GM19468 (cell line): ENCODE measurements around the gene DDI1.
"Not testable (repeated sequence)": the region's sequence is repeated elsewhere in the genome, so short reads cannot be mapped to it uniquely, and the experiment has no call there.

ENCODE experiments used
- ATAC-seq: cut with Tn5 transposase; IDR thresholded peaks from one replicate; pipeline ENCODE4 v1.9.1; 2021; ENCODE audit warnings: mild to moderate bottlenecking, moderate library complexity, moderate number of reproducible peaks; ENCODE audit not compliant: unreplicated experiment; ENCODE audit errors: extremely low read depth

Gene DDI1

DNA sequence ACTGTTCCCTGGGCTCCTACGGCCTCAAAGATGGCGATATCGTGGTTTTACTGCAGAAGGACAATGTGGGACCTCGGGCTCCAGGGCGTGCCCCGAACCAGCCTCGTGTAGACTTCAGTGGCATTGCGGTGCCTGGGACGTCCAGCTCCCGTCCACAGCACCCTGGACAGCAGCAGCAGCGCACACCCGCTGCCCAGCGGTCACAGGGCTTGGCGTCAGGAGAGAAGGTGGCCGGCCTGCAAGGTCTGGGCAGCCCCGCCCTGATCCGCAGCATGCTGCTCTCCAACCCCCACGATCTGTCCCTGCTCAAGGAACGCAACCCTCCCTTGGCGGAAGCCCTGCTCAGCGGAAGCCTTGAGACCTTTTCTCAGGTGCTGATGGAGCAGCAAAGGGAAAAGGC is 555 bp downstream of the DDI1 start:
- no peak for ATAC-seq

DNA sequence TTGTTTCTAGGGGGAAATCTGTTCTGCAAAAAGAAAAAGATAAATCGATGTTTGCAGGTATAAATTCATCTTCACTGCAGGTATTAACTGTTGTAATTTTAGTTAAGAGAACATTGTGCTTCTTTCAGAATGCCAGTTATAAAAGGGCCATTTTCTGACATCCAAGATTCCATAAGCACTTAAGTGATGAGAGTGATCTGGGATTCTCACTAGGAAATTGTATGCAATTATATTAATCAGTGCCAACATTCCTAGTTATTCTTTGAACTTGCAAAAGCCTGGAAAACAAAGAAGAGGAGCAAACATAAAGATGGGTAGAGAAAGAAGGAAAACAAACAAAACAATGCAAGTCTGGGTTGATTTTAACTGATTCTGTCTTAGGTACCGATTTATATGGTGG is 5.4 kb downstream of the DDI1 start:
- no peak for ATAC-seq

GRCh38 chr11:104043142-104043541 is 6.7 kb downstream of the DDI1 start:
- ATAC-seq = no peak

GRCh38 chr11:104043678-104044239 is 7.3 kb downstream of the DDI1 start:
- no peak for ATAC-seq

DNA sequence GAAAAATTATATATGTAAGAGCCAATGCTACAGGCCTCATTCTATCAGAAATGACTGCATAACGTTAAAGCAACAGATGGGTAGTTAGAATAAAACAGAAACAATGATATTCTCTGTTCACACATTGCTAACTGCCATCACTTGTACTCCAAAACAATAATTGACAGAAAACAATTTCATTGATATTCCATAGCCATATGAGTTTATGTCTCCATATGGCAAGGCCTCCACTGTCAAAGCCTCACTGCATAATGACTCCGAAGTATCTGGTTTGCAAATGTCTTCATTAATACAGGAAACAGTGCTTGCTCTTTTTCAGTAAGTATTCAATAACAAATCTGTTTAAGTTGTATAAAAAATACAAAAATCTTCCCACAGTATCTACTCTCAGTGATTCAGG is 9.9 kb downstream of the DDI1 start:
- ATAC-seq = no peak

DNA sequence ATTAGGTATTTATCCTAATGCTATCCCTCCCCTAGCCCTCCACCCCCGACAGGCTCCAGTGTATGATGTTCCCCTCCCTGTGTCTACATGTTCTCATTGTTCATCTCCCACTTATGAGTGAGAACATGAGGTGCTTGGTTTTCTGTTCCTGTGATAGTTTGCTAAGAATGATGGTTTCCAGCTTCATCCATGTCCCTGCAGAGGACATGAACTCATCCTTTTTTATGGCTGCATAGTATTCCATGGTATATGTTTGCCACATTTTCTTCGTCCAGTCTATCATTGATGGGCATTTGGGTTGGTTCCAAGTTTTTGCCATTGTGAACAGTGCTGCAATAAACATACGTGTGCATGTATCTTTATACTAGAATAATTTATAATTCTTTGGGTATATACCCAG is 10.4 kb downstream of the DDI1 start:
- not testable (repeated sequence) for ATAC-seq

DNA sequence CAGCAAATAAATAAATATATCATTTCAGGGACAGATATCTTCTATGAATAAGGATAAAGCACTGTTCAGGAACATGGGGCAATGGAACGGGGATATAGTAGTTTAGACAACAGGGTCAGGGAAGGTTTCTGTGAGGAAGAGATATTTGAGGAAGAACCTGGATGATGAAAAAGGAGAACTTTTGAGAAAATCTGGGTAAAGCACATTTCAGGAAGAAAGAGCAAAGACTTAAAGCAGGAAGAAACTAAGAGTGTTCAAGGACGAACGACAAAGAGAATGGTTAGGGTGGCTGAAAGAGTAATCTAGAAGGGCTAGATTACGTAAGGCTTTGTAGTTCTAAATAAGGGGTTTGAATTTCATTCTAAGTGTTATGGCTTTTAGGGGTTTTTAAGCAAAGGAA is 12.7 kb downstream of the DDI1 start:
- no peak for ATAC-seq

DNA sequence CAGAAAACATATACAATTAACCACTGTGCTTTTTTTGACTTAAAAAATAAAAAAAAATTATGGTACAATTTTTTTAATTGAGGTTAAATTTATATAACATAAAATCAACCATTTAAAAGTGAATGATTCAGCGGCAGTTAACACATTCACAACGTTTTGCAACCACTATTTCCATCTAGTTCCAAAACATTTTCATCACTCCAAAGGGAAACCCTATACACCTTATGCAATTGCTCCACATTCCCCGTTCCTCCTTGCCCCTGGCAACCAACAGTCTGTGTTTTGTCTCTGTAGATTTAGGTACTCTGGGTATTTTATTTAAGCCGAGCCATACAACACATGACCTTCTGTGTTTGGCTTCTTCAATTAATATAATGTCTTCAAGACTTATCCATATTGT is 15.3 kb downstream of the DDI1 start:
- ATAC-seq = no peak

GRCh38 chr11:104053743-104054478 is 17.5 kb downstream of the DDI1 start:
- no peak for ATAC-seq

GRCh38 chr11:104054911-104055529 is 18.6 kb downstream of the DDI1 start:
- ATAC-seq = no peak

- no peak for ATAC-seq
Observed at GRCh38 chr11:104055596-104055995, 19.2 kb downstream of the DDI1 start.

- ATAC-seq = no peak
Observed at GRCh38 chr11:104057908-104058307, 21.5 kb downstream of the DDI1 start.

DNA sequence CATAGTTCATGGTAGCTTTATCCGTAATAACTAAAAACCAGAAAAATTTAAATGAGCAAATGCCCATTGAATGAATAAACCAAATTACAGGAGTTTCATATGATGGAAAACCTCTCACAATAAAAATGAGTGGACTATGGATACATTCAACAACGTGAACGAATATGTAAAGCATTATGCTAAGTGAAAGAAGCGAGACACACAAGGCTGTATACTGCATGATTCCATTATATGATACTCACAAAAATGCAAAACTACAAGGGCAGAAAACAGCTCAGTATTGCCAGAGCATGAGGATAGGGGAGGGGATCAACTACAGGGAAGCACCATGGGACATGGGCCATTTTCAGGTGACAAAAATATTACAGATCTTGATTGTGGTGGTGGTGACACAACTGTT is 22.2 kb downstream of the DDI1 start:
- no peak for ATAC-seq

- no peak for ATAC-seq
Observed at GRCh38 chr11:104060004-104060794, 23.8 kb downstream of the DDI1 start.

DNA sequence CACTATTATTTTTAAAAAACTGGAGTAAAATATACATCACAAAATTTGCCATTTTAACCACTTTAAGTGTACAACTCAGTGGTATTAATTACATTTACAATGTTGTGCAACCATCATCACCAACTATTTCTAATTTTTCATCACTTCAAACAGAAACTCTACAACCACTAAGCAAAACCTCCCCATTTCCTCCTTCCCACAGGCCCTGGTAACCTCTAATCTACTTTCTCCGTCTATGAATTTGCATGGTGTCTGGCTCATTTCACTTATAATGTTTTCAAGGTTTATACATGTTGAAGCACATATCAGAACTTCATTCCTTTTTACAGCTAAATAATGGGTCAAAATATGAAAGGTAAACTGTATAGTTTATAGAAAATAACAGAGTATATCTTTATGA is 24.4 kb downstream of the DDI1 start:
- peak; percentile 70 for ATAC-seq

DNA sequence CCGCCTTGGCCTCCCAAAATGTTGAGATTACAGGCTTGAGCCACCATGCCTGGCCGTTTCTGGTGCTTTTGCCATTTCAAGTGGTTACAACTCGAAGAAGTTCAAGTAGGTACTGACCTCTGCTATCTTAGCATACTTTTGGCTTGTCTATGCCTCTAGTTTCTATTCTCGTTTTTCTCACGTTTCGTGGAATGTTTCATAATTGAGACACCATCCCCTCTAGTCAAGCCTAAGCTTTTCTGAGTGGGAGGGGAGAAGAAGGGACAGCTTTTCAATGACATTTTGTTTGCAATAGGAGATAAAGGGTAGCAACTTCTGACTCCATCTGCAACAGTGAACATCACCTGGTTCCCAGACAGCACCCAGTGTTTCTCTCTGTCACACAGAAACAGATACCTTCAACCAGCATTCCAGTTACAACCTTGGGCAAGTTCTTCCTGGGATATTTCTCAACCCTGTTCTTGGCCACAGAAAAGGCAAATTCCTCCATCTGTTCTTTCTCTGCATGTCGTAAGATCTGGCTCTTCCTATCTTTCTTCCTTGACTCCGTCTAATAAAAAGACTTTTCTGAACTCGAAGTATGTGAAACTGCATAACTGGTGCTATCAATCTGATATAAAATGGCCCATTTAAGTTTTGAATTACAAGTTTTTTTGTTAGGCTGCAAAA is 25.5 kb downstream of the DDI1 start:
- no peak for ATAC-seq

DNA sequence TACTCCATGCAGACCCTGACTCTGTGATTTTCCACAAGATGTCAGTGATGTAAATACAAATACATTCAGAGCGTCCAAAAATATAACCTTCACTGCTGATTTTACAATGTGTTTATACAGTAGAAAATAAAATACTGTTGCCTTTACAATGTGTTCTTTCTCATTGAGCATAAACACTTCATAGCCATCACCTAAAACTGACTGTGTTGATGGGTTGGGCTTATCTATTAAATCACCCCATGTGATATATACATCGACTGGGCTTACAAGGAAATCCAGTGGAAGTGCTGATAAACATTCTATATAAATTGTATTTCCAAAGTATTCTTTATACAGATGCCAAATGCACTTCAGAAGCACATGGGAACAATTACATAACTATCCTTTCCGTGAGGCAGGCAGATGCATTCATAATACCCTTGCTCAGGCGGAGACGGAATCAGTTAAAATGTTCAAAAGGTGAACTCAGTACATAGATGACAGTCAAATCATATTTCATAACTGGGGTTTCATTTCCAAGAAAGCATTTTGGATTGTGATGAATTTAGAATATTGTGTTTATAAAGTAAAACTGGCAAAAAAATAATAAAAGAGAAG is 27.7 kb downstream of the DDI1 start:
- no peak for ATAC-seq

DNA sequence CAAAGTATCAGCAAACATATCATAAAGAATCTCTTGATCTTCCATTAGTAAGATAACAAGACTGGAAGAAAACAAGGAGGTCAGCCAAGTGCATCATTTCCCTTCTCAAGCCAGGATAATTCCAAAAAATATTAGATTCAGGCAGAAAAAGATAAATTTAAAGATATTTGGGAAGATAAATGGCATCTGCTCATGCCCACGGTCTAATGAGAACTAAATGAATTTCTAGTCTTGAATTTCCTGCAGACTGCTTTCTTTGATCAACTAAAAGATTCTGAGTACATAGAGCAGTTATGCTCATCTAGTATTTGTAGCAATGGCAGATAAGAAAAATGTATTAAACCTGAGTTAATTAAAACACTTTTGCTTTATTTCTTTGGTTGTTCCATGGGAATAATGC is 31.1 kb downstream of the DDI1 start:
- ATAC-seq = no peak

DNA sequence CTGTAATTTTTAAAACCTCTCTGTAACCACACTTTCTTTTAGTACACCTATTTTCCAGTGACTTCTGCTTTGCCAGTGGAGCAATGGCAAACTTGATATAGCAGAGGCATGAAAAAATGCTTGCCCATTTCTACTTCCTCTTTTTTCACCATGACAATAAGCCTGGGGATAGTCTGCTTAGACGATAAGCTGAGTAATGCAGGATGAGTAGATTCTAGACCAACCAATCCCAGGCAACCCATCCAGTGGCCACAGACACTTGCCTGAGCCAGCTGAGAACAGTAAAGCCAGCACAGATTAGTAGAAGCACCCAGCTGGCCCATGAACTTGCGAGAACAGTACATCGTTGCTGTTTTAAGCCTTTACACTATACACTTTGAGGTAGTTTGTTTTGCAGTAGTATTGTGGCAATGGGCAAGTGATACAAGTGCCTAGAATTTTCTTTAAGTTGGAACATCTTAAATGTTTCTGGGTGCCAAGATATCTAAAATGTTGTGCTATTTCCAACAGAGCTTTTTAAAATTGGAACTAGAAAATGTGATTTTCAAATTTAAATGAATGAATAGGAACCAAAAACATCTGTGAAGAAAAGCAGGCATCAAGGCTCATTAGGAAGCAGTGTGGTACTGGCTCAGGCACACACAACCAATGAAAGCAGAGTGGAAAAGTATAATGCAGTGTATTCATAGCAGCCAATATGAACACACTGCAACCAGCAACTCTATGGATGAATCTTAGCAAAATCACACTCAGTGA is 37.7 kb downstream of the DDI1 start:
- peak; percentile 56 for ATAC-seq
